Pancreas (tissue), 10 donors: Measurements from ENCODE around the gene GOLGA8N. TPM values are rescaled to one million over a fixed set of nuclear protein-coding genes. Genes with fewer than 3 reads are reported as not detected.

Source experiments
- ATAC-seq, 4 donors: fragments of 200-7000 bp; cut with Tn5 transposase; one replicate each; pipeline versions ENCODE4 v1.8.0 to v1.9.1; 2020; ENCODE audit warnings: mild to moderate bottlenecking in 4 of 4, moderate library complexity in 4 of 4
- DNase-seq, 6 donors: peaks; one replicate each; pipeline ENCODE4 v3.0.0-alpha.2; 2020
- FAIRE-seq: peaks from 2 replicates; lab custom pipeline; 2012; peaks lifted over from hg19 to GRCh38; lab: Jason Lieb, UNC
- H3K27ac ChIP-seq, 4 donors: fragments of 200-600 bp; sonication (generic); 1 replicate in 3 of 4; 2 replicates in 1 of 4; pipeline versions ENCODE4 v1.5.0 to v1.8.0; 2020
- H3K27me3 ChIP-seq, 4 donors: fragments of 200-600 bp; one replicate each; pipeline ENCODE4 v1.8.0; 2021
- H3K36me3 ChIP-seq, 3 donors: fragments of 200-600 bp; sonication (generic) in 1 of 3; one replicate each; pipeline versions ENCODE4 v1.5.0 to v1.8.0; 2020 to 2021
- H3K4me1 ChIP-seq, 3 donors: fragments of 200-600 bp; one replicate each; pipeline ENCODE4 v1.8.0; 2021
- H3K4me3 ChIP-seq, 4 donors: fragments of 200-600 bp; sonication (generic) in 2 of 4; one replicate each; pipeline versions ENCODE4 v1.5.0 to v1.8.0; 2020 to 2021
- H3K9me3 ChIP-seq, 4 donors: fragments of 200-600 bp; one replicate each; pipeline ENCODE4 v1.8.0; 2021
- WGBS, 2 donors: extraction: QIAGEN DNeasy Blood & Tissue Kit; methylation state at CpG; one replicate each; pipeline ENCODE4 v1.1.7; 2013; 5-methylcytosine and 5-hydroxymethylcytosine counted together
- intact Hi-C, 3 donors: fragments of 100-400 bp; cut with DNase I; formaldehyde crosslinking; loops; one replicate each; pipeline versions ENCODE4 v1.11.1 to v1.14.2; 2022
- polyA plus RNA-seq, 2 donors: library from polyadenylated mRNA; stranded (reverse); fragments of 200-250 nt; gene quantifications; one replicate each; pipeline ENCODE4 v1.2.3, GENCODE V29; 2013
- total RNA-seq, 6 donors: library from RNA; stranded (reverse); fragmentation: NEBNext Ultra II Directional in 4 of 6; extraction: Animal tissue kit (Norgen Biotek cat#: 25700) in 4 of 6; gene quantifications; one replicate each; pipeline versions ENCODE4 v1.2.1 to v1.2.4, GENCODE V29; 2021 to 2023
- TF ChIP-seq, protein P1 (sequence below), 4 donors: fragments of 200-600 bp; sonication (generic) in 3 of 4; IDR thresholded peaks; one replicate each; pipeline versions ENCODE4 v1.5.0 to v1.8.0; 2021; ENCODE audit warnings: antibody characterized with exemption in 4 of 4
- donor health status: healthy with polysubstance abuse.
- donor health status: DM: no; HTN: no; CAD: no; lungs with moderate emphysema.
- donor health status: DM: no; HTN: no; CAD: no.
- donor health status: control.
- donor health status: control.
- donor health status: Bipolar disorder and iron deficiency.
- donor health status: DM: yes; HTN: yes; CAD: no.
- donor health status: DM: no; HTN: no; CAD: no.
- donor health status: DM: no; HTN: no; CAD: no.
- donor health status: DM: yes; HTN: yes; CAD: no.

The GOLGA8N gene
- total and polyA plus RNA-seq, 8 donors: 15.9 to 31.1 (median 18.8) TPM

GRCh38 chr15:32656496-32656895, 63.2 kb downstream of the GOLGA8N start:
- DNase-seq (no peak), ATAC-seq (no peak), FAIRE-seq (no peak)
- TF ChIP-seq, protein P1, sequence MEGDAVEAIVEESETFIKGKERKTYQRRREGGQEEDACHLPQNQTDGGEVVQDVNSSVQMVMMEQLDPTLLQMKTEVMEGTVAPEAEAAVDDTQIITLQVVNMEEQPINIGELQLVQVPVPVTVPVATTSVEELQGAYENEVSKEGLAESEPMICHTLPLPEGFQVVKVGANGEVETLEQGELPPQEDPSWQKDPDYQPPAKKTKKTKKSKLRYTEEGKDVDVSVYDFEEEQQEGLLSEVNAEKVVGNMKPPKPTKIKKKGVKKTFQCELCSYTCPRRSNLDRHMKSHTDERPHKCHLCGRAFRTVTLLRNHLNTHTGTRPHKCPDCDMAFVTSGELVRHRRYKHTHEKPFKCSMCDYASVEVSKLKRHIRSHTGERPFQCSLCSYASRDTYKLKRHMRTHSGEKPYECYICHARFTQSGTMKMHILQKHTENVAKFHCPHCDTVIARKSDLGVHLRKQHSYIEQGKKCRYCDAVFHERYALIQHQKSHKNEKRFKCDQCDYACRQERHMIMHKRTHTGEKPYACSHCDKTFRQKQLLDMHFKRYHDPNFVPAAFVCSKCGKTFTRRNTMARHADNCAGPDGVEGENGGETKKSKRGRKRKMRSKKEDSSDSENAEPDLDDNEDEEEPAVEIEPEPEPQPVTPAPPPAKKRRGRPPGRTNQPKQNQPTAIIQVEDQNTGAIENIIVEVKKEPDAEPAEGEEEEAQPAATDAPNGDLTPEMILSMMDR (IDR thresholded peaks at IDR 0.05): no peak
- peak overlapping the region in 2 of 4 donors; percentile 24 to 68 for H3K27ac ChIP-seq
- H3K36me3 ChIP-seq: no peaks in the 10 kb centered on the region
- H3K27me3 ChIP-seq: no peaks in the 10 kb centered on the region
- H3K9me3 ChIP-seq: no peaks in the 10 kb centered on the region
- WGBS, 2 donors: 93% methylated on average over 9 of the region's 9 CpGs
- no peak overlapping the region for H3K4me3 ChIP-seq
- H3K4me1 ChIP-seq: peaks cover 8 to 45% (median 24%) of the 10 kb centered on the region in 3 donors
- intact Hi-C loops: no loop called here

Other genes starting within 250 kb of the GOLGA8N start
- 1 to 10 TPM; 1.1 to 2.6 (median 1.7) TPM for gene GOLGA8K, start 190.2 kb upstream of the GOLGA8N start, total RNA-seq
- 1 to 10 TPM in 1 of 2 donors, under 1 TPM in 1; 0.23 to 1.7 TPM for gene GOLGA8K, start 190.2 kb upstream of the GOLGA8N start, polyA plus RNA-seq
- under 1 TPM in 4 of 6 donors, not detected in 2; 0.12 to 0.46 (median 0.28) TPM for gene GOLGA8O, start 137.8 kb upstream of the GOLGA8N start, total RNA-seq
- gene GOLGA8O, start 137.8 kb upstream of the GOLGA8N start, polyA plus RNA-seq: 1 to 10 TPM; 1.0 to 1.7 TPM
- gene ARHGAP11A, start 22.0 kb downstream of the GOLGA8N start, total RNA-seq: 1 to 10 TPM; 1.0 to 3.2 (median 3.1) TPM
- 1 to 10 TPM in 1 of 2 donors, under 1 TPM in 1; 0.80 to 3.4 TPM for gene ARHGAP11A, start 22.0 kb downstream of the GOLGA8N start, polyA plus RNA-seq
- 100 to 1,000 TPM in 1 of 6 donors, 10 to 100 TPM in 5; 13.6 to 110 (median 59.2) TPM for gene SCG5, start 48.3 kb downstream of the GOLGA8N start, total RNA-seq
- gene SCG5, start 48.3 kb downstream of the GOLGA8N start, polyA plus RNA-seq: 100 to 1,000 TPM; 290 to 879 TPM
- 1 to 10 TPM in 3 of 6 donors, under 1 TPM in 3; 0.24 to 4.8 (median 1.5) TPM for gene GREM1, start 124.5 kb downstream of the GOLGA8N start, total RNA-seq
- gene GREM1, start 124.5 kb downstream of the GOLGA8N start, polyA plus RNA-seq: under 1 TPM; 0.34 to 0.42 TPM